OCI-LY1 (cell line): ENCODE data around the gene PDHX.

Source experiments
- H2AFZ ChIP-seq: fragments of 200-600 bp; sonication (generic), shearing (Covaris generic); 2 replicates; pipeline ENCODE4 v1.6.0; 2014; ENCODE audit warnings: antibody characterized with exemption, mild to moderate bottlenecking, low read length
- H3F3A ChIP-seq: fragments of 200-600 bp; sonication (generic), shearing (Covaris generic); 2 replicates; pipeline ENCODE4 v1.6.0; 2014; ENCODE audit warnings: mild to moderate bottlenecking, antibody characterized with exemption, low read length, moderate library complexity; ENCODE audit not compliant: insufficient read depth
- H3K27ac ChIP-seq: fragments of 200-600 bp; sonication (generic); 2 replicates; pipeline ENCODE4 v1.5.1; 2014; ENCODE audit warnings: low read length, mixed run types, mild to moderate bottlenecking, low read depth; ENCODE audit not compliant: poor library complexity, severe bottlenecking
- H3K27me3 ChIP-seq: fragments of 200-600 bp; sonication (generic); 2 replicates; pipeline ENCODE4 v1.6.0; 2014; ENCODE audit warnings: antibody characterized with exemption, mild to moderate bottlenecking, low read length, moderate library complexity; ENCODE audit not compliant: insufficient read depth
- H3K36me3 ChIP-seq: fragments of 200-600 bp; sonication (generic); 2 replicates; pipeline ENCODE4 v1.6.1; 2014; ENCODE audit warnings: mild to moderate bottlenecking, antibody characterized with exemption, low read length, moderate library complexity, mixed read lengths; ENCODE audit not compliant: insufficient read depth
- H3K4me1 ChIP-seq: fragments of 200-600 bp; sonication (generic); 2 replicates; pipeline ENCODE4 v1.5.1; 2014; ENCODE audit warnings: mild to moderate bottlenecking, low read length, moderate library complexity; ENCODE audit not compliant: insufficient read depth, severe bottlenecking
- H3K4me2 ChIP-seq: fragments of 200-600 bp; sonication (generic), shearing (Covaris generic); 2 replicates; pipeline ENCODE4 v1.6.1; 2014; ENCODE audit warnings: low read length
- H3K4me3 ChIP-seq: fragments of 200-600 bp; sonication (generic); 2 replicates; pipeline ENCODE4 v1.5.1; 2014; ENCODE audit warnings: low read length, low read depth, mild to moderate bottlenecking, mixed read lengths; ENCODE audit not compliant: poor library complexity, severe bottlenecking
- H3K79me2 ChIP-seq: fragments of 200-600 bp; shearing (Covaris generic); 2 replicates; pipeline ENCODE4 v1.6.1; 2016; ENCODE audit warnings: mixed run types, low read length, mixed read lengths; ENCODE audit not compliant: insufficient read depth
- H3K9ac ChIP-seq: fragments of 200-600 bp; sonication (generic), shearing (Covaris generic); 2 replicates; pipeline ENCODE4 v1.6.1; 2014; ENCODE audit warnings: mild to moderate bottlenecking, low read length, mixed read lengths
- H3K9me2 ChIP-seq: fragments of 200-600 bp; sonication (generic), shearing (Covaris generic); 2 replicates; pipeline ENCODE4 v1.6.1; 2014; ENCODE audit warnings: low read depth, mild to moderate bottlenecking, low read length, mixed read lengths
- H3K9me3 ChIP-seq: fragments of 200-600 bp; shearing (Covaris generic); 2 replicates; pipeline ENCODE4 v1.6.1; 2014; ENCODE audit warnings: low read length, mixed read lengths
- H4K20me1 ChIP-seq: fragments of 200-600 bp; sonication (generic), shearing (Covaris generic); 2 replicates; pipeline ENCODE4 v1.6.0; 2016; ENCODE audit warnings: mild to moderate bottlenecking, low read length; ENCODE audit not compliant: insufficient read depth
- CTCF ChIP-seq: fragments of 200-600 bp; sonication (generic), shearing (Covaris generic); IDR thresholded peaks from 2 replicates; pipeline ENCODE4 v1.5.1; 2017; ENCODE audit warnings: mild to moderate bottlenecking, antibody characterized with exemption, low read length, moderate library complexity, mixed read lengths
- EZH2 ChIP-seq: fragments of 200-600 bp; sonication (generic), shearing (Covaris generic); IDR thresholded peaks from 2 replicates; pipeline ENCODE4 v1.8.0; 2017; ENCODE audit warnings: borderline replicate concordance, mixed run types, mild to moderate bottlenecking, antibody characterized with exemption, low read length, moderate library complexity, mixed read lengths

PDHX gene

GRCh38 chr11:34874202-34874601 lies 42.2 kb upstream of the PDHX start:
- H2AFZ ChIP-seq, result no peak overlapping the region
- no peaks in the 10 kb centered on the region for H3K79me2 ChIP-seq
- no peak overlapping the region for H3K9ac ChIP-seq
- H3K27me3 ChIP-seq, result no peaks in the 10 kb centered on the region
- no peaks in the 10 kb centered on the region for H3K36me3 ChIP-seq
- H3K4me3 ChIP-seq, result no peak overlapping the region
- no peak overlapping the region for H3K4me2 ChIP-seq
- H3K27ac ChIP-seq, result no peak overlapping the region
- H3K9me2 ChIP-seq, result no peaks in the 10 kb centered on the region
- no peaks in the 10 kb centered on the region for H3F3A ChIP-seq
- TF ChIP-seq CTCF, result no peak
- TF ChIP-seq EZH2, result no peak
- no peaks in the 10 kb centered on the region for H4K20me1 ChIP-seq
- no peaks in the 10 kb centered on the region for H3K4me1 ChIP-seq
- no peaks in the 10 kb centered on the region for H3K9me3 ChIP-seq

- TF ChIP-seq CTCF, result no peak
- Histone ChIP-seq H3K27me3 (no peaks in the 10 kb centered on the region), H3K79me2 (no peaks in the 10 kb centered on the region), H3K9me3 (no peaks in the 10 kb centered on the region), H3K4me3 (no peak overlapping the region), H4K20me1 (no peaks in the 10 kb centered on the region), H2AFZ (no peak overlapping the region), H3F3A (no peaks in the 10 kb centered on the region), H3K9me2 (no peaks in the 10 kb centered on the region), H3K27ac (no peak overlapping the region), H3K4me1 (no peaks in the 10 kb centered on the region), H3K36me3 (peaks cover 9% of the 10 kb centered on the region), H3K9ac (no peak overlapping the region), H3K4me2 (no peak overlapping the region)
These were observed 38.9 kb upstream of the PDHX start for GRCh38 chr11:34877375-34877975.

- no peaks in the 10 kb centered on the region for H3K9me3 ChIP-seq
- no peak overlapping the region for H3K4me3 ChIP-seq
- H3K4me2 ChIP-seq, result no peak overlapping the region
- no peaks in the 10 kb centered on the region for H4K20me1 ChIP-seq
- no peaks in the 10 kb centered on the region for H3K79me2 ChIP-seq
- H2AFZ ChIP-seq, result no peak overlapping the region
- no peak overlapping the region for H3K9ac ChIP-seq
- H3K27ac ChIP-seq, result no peak overlapping the region
- H3K9me2 ChIP-seq, result no peaks in the 10 kb centered on the region
- H3K27me3 ChIP-seq, result no peaks in the 10 kb centered on the region
- H3F3A ChIP-seq, result no peaks in the 10 kb centered on the region
- no peak for TF ChIP-seq CTCF
- no peak for TF ChIP-seq EZH2
- peaks cover 10% of the 10 kb centered on the region for H3K36me3 ChIP-seq
- no peaks in the 10 kb centered on the region for H3K4me1 ChIP-seq
These were observed 34.5 kb upstream of the PDHX start for GRCh38 chr11:34881900-34882299.
